MCF 10A (cell line): ENCODE measurements around the gene MLLT6. TPM values are rescaled to one million over a fixed set of nuclear protein-coding genes. Genes with fewer than 3 reads are reported as not detected.

Experiments
- BruUV-seq: library from RNA; stranded (reverse); fragments of 400-500 nt; replicated peaks from 2 replicates; lab custom pipeline; 2021; lab: Mats Ljungman, UMichigan
- CTCF ChIA-PET: fragments of 300-600 bp; sonication (Branson Sonifier 250); formaldehyde crosslinking; extraction: SDS; loops from one replicate; lab custom pipeline; 2021; ENCODE audit warnings: antibody characterized with exemption, inconsistent platforms; lab: Yijun Ruan, JAX
- POLR2A ChIA-PET: fragments of 300-600, 350-650 bp; sonication (Branson Sonifier 250); formaldehyde crosslinking; extraction: SDS; loops from one replicate; lab custom pipeline; 2020; ENCODE audit warnings: antibody characterized with exemption, inconsistent platforms; lab: Yijun Ruan, JAX
- DNase-seq: peaks from one replicate; pipeline ENCODE4 v3.0.0-alpha.2; 2018; ENCODE audit not compliant: unreplicated experiment
- H3K27ac Mint-ChIP-seq: one replicate; pipeline ENCODE4 v1.8.0; 2022; ENCODE audit warnings: mild to moderate bottlenecking, low read depth, mixed read lengths; ENCODE audit not compliant: unreplicated experiment
- H3K27me3 Mint-ChIP-seq: one replicate; pipeline ENCODE4 v1.8.0; 2022; ENCODE audit warnings: mixed read lengths; ENCODE audit not compliant: insufficient read depth, unreplicated experiment
- H3K36me3 Mint-ChIP-seq: one replicate; pipeline ENCODE4 v1.8.0; 2022; ENCODE audit warnings: mild to moderate bottlenecking, moderate library complexity, mixed read lengths; ENCODE audit not compliant: insufficient read depth, unreplicated experiment
- H3K4me1 Mint-ChIP-seq: one replicate; pipeline ENCODE4 v1.8.0; 2022; ENCODE audit warnings: mixed read lengths; ENCODE audit not compliant: insufficient read depth, unreplicated experiment
- H3K4me3 Mint-ChIP-seq: one replicate; pipeline ENCODE4 v1.8.0; 2022; ENCODE audit warnings: mild to moderate bottlenecking, moderate library complexity, mixed read lengths; ENCODE audit not compliant: unreplicated experiment
- H3K9me3 Mint-ChIP-seq: one replicate; pipeline ENCODE4 v1.8.0; 2022; ENCODE audit warnings: mixed read lengths; ENCODE audit not compliant: unreplicated experiment
- CTCF ChIP-seq: fragments of 200-600 bp; IDR thresholded peaks from one replicate; pipeline ENCODE4 v1.8.0; 2022; ENCODE audit warnings: antibody characterized with exemption, mild to moderate bottlenecking; ENCODE audit not compliant: unreplicated experiment
- intact Hi-C: fragments of 100-400 bp; cut with micrococcal nuclease; formaldehyde crosslinking; loops from 2 replicates; pipeline ENCODE4 v1.14.1; 2022
- total RNA-seq: library from RNA; stranded (reverse); gene quantifications from 2 replicates; pipeline ENCODE4 v1.2.3, GENCODE V29; 2022

Gene MLLT6
- total RNA-seq, 1 experiment from 2014 or later, result 65.3 TPM

DNA sequence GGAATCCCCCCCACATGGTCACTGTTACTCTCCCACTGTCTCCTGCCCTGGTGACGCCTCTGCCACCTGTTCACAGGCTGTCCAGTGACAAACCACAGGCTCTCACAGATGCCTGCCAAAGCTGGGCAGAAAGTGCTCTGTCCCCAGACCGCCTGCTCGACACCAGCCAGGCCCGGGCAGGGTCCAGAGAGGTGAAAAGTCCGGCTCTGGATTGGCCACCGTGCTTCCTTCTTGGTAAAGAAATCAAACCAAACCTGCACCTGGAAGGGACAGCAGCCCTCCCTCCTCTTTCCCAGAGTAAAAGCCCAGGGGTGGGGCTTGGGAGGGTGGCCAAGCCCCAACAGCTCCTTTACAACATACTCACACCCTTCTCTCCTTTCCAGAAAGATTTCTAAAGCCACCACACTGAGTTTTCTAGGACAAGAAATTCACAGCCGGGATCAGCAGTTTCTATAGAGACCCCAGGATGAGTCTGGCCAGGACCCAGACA is 36.9 kb downstream of the MLLT6 start:
- Mint-ChIP-seq H3K36me3 (peaks cover 46% of the 10 kb centered on the region), H3K4me3 (no peak overlapping the region), H3K9me3 (no peaks in the 10 kb centered on the region), H3K27ac (peak overlapping the region; percentile 62), H3K4me1 (peaks cover 35% of the 10 kb centered on the region), H3K27me3 (no peaks in the 10 kb centered on the region)
- ChIA-PET POLR2A (interaction anchor here (0.7 to 1.0 kb wide), 5 partner anchors 9 to 637 kb away, joined by 3 read pairs; partner anchors contain the start of gene PSMB3), CTCF (no interaction called here)
- BruUV-seq, result no TSS peak
- intact Hi-C loops, result no loop called here
- no peak for TF ChIP-seq CTCF
- no peak for DNase-seq

- no peak for TF ChIP-seq CTCF
- Mint-ChIP-seq H3K4me3 (no peak overlapping the region), H3K4me1 (peaks cover 36% of the 10 kb centered on the region), H3K27me3 (no peaks in the 10 kb centered on the region), H3K9me3 (no peaks in the 10 kb centered on the region), H3K36me3 (peaks cover 39% of the 10 kb centered on the region), H3K27ac (peak overlapping the region; percentile 62)
- ChIA-PET CTCF (interaction anchor here (2.8 to 5.4 kb wide), 2 partner anchors 8 to 12 kb away, joined by 13 to 45 read pairs; partner anchors contain the start of gene CISD3), POLR2A (interaction anchor here (0.7 to 1.7 kb wide), 5 partner anchors 8 to 73 kb away, joined by 3 read pairs; partner anchors contain the start of gene PSMB3)
- no TSS peak for BruUV-seq
- DNase-seq, result peak; percentile 36
- intact Hi-C loops, result no loop called here
Measured at GRCh38 chr17:38742411-38743308, 37.6 kb downstream of the MLLT6 start.

DNA sequence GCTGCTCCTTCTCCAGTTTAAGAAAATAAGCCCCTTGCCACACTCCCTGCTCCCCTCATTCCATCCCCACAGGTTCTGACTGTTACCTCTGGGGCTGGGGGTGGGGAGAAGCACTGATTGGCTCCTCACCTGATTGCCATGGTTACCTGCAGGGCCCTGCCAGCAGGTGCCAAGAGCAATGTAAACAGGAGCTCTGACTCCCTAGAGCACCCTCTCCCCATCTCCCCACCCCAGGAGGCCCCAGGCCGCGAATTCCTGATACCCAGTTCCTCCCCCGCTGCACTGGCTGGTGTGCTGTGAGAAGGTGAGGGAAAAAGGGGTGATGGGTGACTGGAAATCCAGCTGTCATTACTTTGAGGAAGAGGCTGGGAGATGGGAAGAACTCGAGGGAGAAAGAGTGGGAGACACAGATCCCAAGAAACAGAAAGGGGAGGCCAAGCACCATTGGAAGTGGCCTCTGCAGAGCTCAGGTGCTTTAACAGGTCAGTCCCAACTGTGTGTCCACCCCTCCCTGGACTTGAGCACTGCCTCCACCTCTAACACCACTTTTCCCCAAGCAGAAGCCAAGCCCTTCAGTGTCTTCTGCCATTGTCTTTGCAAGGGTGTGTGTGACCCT is 38.6 kb downstream of the MLLT6 start:
- ChIA-PET POLR2A (interaction anchor here (0.6 to 1.7 kb wide), 4 partner anchors 8 to 177 kb away, joined by 3 read pairs; no protein-coding TSS in a partner anchor), CTCF (interaction anchor here (0.6 to 5.4 kb wide), 5 partner anchors 9 to 395 kb away, joined by 3 to 45 read pairs (median 4); partner anchors contain the start of gene CISD3)

More for the DNA sequence above, 38.6 kb downstream of the MLLT6 start:
- Mint-ChIP-seq H3K27me3 (no peaks in the 10 kb centered on the region), H3K36me3 (peaks cover 29% of the 10 kb centered on the region), H3K27ac (no peak overlapping the region), H3K9me3 (no peaks in the 10 kb centered on the region), H3K4me1 (peaks cover 36% of the 10 kb centered on the region), H3K4me3 (no peak overlapping the region)
- intact Hi-C loops, result no loop called here
- no TSS peak for BruUV-seq
- no peak for TF ChIP-seq CTCF
- DNase-seq, result no peak
